GM18858 (cell line): ENCODE data around the gene SLC25A44.

Source experiments
- ATAC-seq: cut with Tn5 transposase; IDR thresholded peaks from one replicate; pipeline ENCODE4 v1.9.1; 2021; ENCODE audit not compliant: unreplicated experiment

The SLC25A44 gene

GRCh38 chr1:156233426-156234127 lies 39.7 kb downstream of the SLC25A44 start:
- ATAC-seq, result no peak

GRCh38 chr1:156236164-156236563 lies 42.3 kb downstream of the SLC25A44 start:
- ATAC-seq, result no peak

GRCh38 chr1:156238248-156238647 lies 44.3 kb downstream of the SLC25A44 start:
- ATAC-seq, result no peak

- no peak for ATAC-seq
These were observed 47.5 kb downstream of the SLC25A44 start for GRCh38 chr1:156241311-156241811.

GRCh38 chr1:156241926-156242325 lies 48.0 kb downstream of the SLC25A44 start, which contains the start of gene BGLAP:
Gene BGLAP (plus strand): TSS chr1:156242184. CDS start chr1:156242232, 48 bp downstream.
- no peak for ATAC-seq

GRCh38 chr1:156242738-156243137 lies 48.8 kb downstream of the SLC25A44 start:
- no peak for ATAC-seq

- no peak for ATAC-seq
These were observed 50.2 kb downstream of the SLC25A44 start for GRCh38 chr1:156244126-156244525.

- ATAC-seq, result no peak
These were observed 50.8 kb downstream of the SLC25A44 start for GRCh38 chr1:156244712-156245111.

GRCh38 chr1:156245451-156246232 lies 51.7 kb downstream of the SLC25A44 start:
- no peak for ATAC-seq

GRCh38 chr1:156246241-156246780 lies 52.4 kb downstream of the SLC25A44 start:
- ATAC-seq, result no peak

GRCh38 chr1:156246781-156247459 lies 53.0 kb downstream of the SLC25A44 start:
- ATAC-seq, result no peak

- no peak for ATAC-seq
These were observed 53.8 kb downstream of the SLC25A44 start, which contains the start of gene PAQR6 for GRCh38 chr1:156247460-156248322. Gene PAQR6 (minus strand): TSS chr1:156248056. CDS start chr1:156246731, 1,325 bp downstream.

- no peak for ATAC-seq
These were observed 54.4 kb downstream of the SLC25A44 start for GRCh38 chr1:156248323-156248683.

- ATAC-seq, result no peak
These were observed 55.7 kb downstream of the SLC25A44 start for GRCh38 chr1:156249593-156249992.

- no peak for ATAC-seq
These were observed 57.6 kb downstream of the SLC25A44 start for GRCh38 chr1:156251527-156251926.

GRCh38 chr1:156253634-156254033 lies 59.7 kb downstream of the SLC25A44 start:
- no peak for ATAC-seq

- no peak for ATAC-seq
These were observed 63.8 kb downstream of the SLC25A44 start for GRCh38 chr1:156257711-156258110.

GRCh38 chr1:156258859-156259258 lies 65.0 kb downstream of the SLC25A44 start:
- ATAC-seq, result no peak

- no peak for ATAC-seq
These were observed 65.9 kb downstream of the SLC25A44 start for GRCh38 chr1:156259805-156260204.

- no peak for ATAC-seq
These were observed 67.0 kb downstream of the SLC25A44 start for GRCh38 chr1:156260896-156261295.
